Prostate gland (tissue), 2 donors: ENCODE results near the gene RMI2. TPM values are rescaled to one million over a fixed set of nuclear protein-coding genes. Genes with fewer than 3 reads are reported as not detected.
"Not testable (repeated sequence)": the region's sequence is repeated elsewhere in the genome, so short reads cannot be mapped to it uniquely, and the experiment has no call there.

ENCODE experiments used
- DNase-seq: peaks from one replicate; pipeline ENCODE4 v3.0.0-alpha.2; 2019; ENCODE audit warnings: low spot score
- H3K27ac ChIP-seq, 2 donors: fragments of 200-600 bp; sonication (generic); 2 replicates each; pipeline ENCODE4 v1.5.1; 2017 to 2019
- H3K27me3 ChIP-seq: fragments of 200-600 bp; sonication (generic); replicated peaks from 2 replicates; pipeline ENCODE4 v1.5.1; 2019; ENCODE audit not compliant: insufficient read depth
- H3K36me3 ChIP-seq, 2 donors: fragments of 200-600 bp; sonication (generic); 1 replicate in 1 of 2; 2 replicates in 1 of 2; pipeline versions ENCODE4 v1.5.1 to v1.8.1; 2017 to 2019
- H3K4me1 ChIP-seq: fragments of 200-600 bp; sonication (generic); replicated peaks from 2 replicates; pipeline ENCODE4 v1.5.1; 2019
- H3K4me3 ChIP-seq, 2 donors: fragments of 200-600 bp; sonication (generic); 2 replicates each; pipeline ENCODE4 v1.5.1; 2017 to 2019
- H3K9me3 ChIP-seq: fragments of 200-600 bp; sonication (generic); 2 replicates; pipeline ENCODE4 v1.5.1; 2017
- POLR2A ChIP-seq: fragments of 450-650 bp; IDR thresholded peaks from one replicate; pipeline ENCODE4 v1.6.1; 2016; ENCODE audit warnings: antibody characterized with exemption, mild to moderate bottlenecking
- POLR2AphosphoS5 ChIP-seq: sonication (generic); formaldehyde crosslinking; IDR thresholded peaks from one replicate; pipeline ENCODE4 v1.6.1; 2017; ENCODE audit warnings: antibody characterized with exemption
- WGBS: methylation state at CpG from one replicate; pipeline ENCODE4 v1.1.5; 2018; 5-methylcytosine and 5-hydroxymethylcytosine counted together
- intact Hi-C: fragments of 100-400 bp; cut with DNase I; formaldehyde crosslinking; loops from one replicate; pipeline ENCODE4 v1.14.2; 2022
- total RNA-seq, 2 donors: library from RNA; depleted of rRNA; stranded (reverse); fragments of >200 nt; gene quantifications; one replicate each; pipeline ENCODE4 v1.1.0, GENCODE V29; 2016
- TF ChIP-seq, protein P1 (sequence below), 4 experiments: fragments of 200-600 bp in 2 of 4; fragments of 450-650 bp in 2 of 4; sonication (generic) in 2 of 4; IDR thresholded peaks; 1 replicate in 3 of 4; 2 replicates in 1 of 4; pipeline ENCODE4 v1.5.1; 2016 to 2019; ENCODE audit warnings: antibody characterized with exemption in 4 of 4, mild to moderate bottlenecking in 2 of 4, moderate library complexity in 2 of 4

The RMI2 gene
- total RNA-seq, 2 donors from 2014 or later: 6.0 to 16.3 TPM

DNA sequence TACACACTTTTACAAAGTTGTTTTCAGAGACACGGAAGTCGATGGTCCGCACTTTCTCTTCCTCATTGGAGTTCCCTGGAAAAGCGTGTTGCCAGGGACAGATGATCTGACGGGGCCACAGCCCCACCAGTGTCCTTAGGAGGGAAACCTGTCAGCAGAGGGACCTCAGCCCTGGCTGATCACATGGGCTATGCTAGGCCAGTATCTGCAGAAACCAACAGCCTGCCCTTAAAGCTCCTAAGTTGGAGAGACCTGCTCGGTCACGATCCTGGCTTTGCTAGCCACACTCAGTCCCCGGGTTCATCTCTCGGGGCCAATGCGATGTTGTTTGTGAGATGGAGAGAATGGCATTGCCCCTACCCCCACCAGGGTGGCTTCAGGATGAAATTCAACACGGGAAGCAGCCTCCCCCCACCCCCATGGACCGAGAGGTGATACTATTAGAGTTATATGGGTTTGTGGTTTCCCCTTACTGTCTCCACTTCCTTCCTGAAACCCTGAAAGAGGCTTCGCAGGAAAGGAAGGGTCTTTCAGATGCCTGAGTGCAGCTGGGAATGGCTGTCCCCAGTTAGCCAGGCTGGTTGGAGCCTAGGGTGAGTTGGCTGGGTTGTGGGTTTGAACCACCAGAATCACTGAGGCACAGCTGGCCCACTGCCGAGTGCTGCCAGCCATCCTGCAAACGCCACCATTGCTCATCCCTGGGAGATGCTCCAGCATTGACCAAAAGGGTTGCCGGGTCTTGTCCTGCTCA is 16.6 kb downstream of the RMI2 start:
- H3K36me3 ChIP-seq: no peaks in the 10 kb centered on the region
- H3K4me1 ChIP-seq: peaks cover 2% of the 10 kb centered on the region
- no peak overlapping the region for H3K4me3 ChIP-seq
- H3K9me3 ChIP-seq: no peaks in the 10 kb centered on the region
- DNase-seq: no peak
- intact Hi-C loops: no loop called here
- 62% methylated on average over 16 of the region's 16 CpGs for WGBS
- no peak overlapping the region for H3K27ac ChIP-seq
- no peaks in the 10 kb centered on the region for H3K27me3 ChIP-seq
- TF ChIP-seq, protein P1, sequence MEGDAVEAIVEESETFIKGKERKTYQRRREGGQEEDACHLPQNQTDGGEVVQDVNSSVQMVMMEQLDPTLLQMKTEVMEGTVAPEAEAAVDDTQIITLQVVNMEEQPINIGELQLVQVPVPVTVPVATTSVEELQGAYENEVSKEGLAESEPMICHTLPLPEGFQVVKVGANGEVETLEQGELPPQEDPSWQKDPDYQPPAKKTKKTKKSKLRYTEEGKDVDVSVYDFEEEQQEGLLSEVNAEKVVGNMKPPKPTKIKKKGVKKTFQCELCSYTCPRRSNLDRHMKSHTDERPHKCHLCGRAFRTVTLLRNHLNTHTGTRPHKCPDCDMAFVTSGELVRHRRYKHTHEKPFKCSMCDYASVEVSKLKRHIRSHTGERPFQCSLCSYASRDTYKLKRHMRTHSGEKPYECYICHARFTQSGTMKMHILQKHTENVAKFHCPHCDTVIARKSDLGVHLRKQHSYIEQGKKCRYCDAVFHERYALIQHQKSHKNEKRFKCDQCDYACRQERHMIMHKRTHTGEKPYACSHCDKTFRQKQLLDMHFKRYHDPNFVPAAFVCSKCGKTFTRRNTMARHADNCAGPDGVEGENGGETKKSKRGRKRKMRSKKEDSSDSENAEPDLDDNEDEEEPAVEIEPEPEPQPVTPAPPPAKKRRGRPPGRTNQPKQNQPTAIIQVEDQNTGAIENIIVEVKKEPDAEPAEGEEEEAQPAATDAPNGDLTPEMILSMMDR (IDR thresholded peaks at IDR 0.05): no peak
- TF ChIP-seq POLR2A (no peak), POLR2AphosphoS5 (no peak)

- Histone ChIP-seq H3K27ac (no peak overlapping the region), H3K36me3 (no peaks in the 10 kb centered on the region), H3K4me3 (no peak overlapping the region), H3K4me1 (peaks cover 2% of the 10 kb centered on the region), H3K9me3 (no peaks in the 10 kb centered on the region), H3K27me3 (no peaks in the 10 kb centered on the region)
- 70% methylated on average over 7 of the region's 7 CpGs for WGBS
- no peak for DNase-seq
- TF ChIP-seq, protein P1 (IDR thresholded peaks at IDR 0.05): no peak
- TF ChIP-seq POLR2A: no peak
- intact Hi-C loops: no loop called here
These were observed 18.6 kb downstream of the RMI2 start for GRCh38 chr16:11363927-11364258.

- Histone ChIP-seq H3K27me3 (no peaks in the 10 kb centered on the region), H3K9me3 (no peaks in the 10 kb centered on the region), H3K4me1 (no peaks in the 10 kb centered on the region), H3K4me3 (no peak overlapping the region), H3K36me3 (no peaks in the 10 kb centered on the region), H3K27ac (no peak overlapping the region)
- no peak for DNase-seq
- 85% methylated on average over 5 of the region's 5 CpGs for WGBS
- intact Hi-C loops: no loop called here
- TF ChIP-seq POLR2A: no peak
- TF ChIP-seq POLR2AphosphoS5: no peak
- TF ChIP-seq, protein P1 (IDR thresholded peaks at IDR 0.05): no peak
These were observed 22.2 kb downstream of the RMI2 start for GRCh38 chr16:11367483-11367906.

DNA sequence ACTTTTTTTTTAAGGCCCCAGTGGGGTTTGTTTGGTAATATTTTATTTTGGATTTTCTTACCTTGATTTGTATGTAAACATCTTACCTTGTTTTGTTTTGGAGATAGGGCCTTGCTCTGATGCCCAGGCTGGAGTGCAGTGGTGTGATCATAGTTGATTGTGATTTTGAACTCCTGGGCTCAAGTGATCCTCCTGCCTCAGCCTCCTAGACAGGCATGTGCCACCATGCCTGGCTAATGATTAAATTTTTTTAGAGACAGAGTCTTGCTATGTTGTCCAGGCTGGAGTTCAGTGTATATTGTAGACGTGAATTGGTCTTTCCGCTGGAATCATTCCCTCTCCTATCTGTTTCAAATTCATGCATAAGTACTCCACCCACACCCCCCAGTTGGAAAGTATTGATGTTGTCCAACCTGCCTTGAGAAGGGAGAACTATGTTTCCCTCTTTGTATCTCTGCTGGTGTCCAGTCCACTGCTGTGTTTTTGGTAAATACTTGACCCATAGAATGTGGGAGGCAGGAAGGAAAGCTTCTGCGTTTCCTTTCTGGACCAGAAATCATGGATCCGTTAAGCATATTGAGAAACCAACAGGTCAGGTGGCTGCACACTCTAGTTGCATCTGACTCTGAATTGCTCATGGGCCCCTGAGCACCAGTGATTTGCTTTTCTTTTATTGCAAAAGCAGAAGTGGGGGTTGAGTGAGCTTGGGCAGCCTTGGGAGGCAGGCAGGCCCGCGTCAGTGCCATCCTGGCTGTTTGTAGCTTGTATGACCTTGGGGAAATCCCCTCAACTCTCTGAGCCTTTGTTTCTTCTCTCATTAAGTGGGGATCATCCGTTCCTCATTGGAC is 25.0 kb downstream of the RMI2 start:
- Histone ChIP-seq H3K36me3 (no peaks in the 10 kb centered on the region), H3K9me3 (no peaks in the 10 kb centered on the region), H3K27ac (no peak overlapping the region), H3K27me3 (no peaks in the 10 kb centered on the region), H3K4me3 (no peak overlapping the region), H3K4me1 (no peaks in the 10 kb centered on the region)
- 68% methylated on average over 7 of the region's 7 CpGs for WGBS
- TF ChIP-seq POLR2AphosphoS5 (no peak), POLR2A (no peak)
- TF ChIP-seq, protein P1 (IDR thresholded peaks at IDR 0.05): no peak
- intact Hi-C loops: no loop called here
- DNase-seq: no peak

DNA sequence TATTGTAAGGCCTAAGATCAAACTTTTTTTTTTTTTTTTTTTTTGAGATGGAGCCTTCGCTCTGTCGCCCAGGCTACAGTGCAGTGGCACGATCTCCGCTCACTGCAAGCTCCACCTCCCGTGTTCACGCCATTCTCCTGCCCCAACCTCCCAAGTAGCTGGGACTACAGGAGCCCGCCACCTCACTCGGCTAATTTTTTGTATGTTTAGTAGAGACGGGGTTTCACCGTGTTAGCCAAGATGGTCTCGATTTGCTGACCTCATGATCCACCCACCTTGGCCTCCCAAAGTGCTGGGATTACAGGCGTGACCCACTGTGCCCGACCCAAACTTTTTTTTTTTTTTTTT is 25.6 kb downstream of the RMI2 start:
- H3K27me3 ChIP-seq, H3K27ac ChIP-seq, H3K4me1 ChIP-seq, H3K9me3 ChIP-seq, intact Hi-C loops, H3K36me3 ChIP-seq, H3K4me3 ChIP-seq, DNase-seq: not testable (repeated sequence)
- 96% methylated on average over 12 of the region's 13 CpGs for WGBS
